G401.6 (cell line): ENCODE measurements around the gene PCSK6.
"Not testable (repeated sequence)": the region's sequence is repeated elsewhere in the genome, so short reads cannot be mapped to it uniquely, and the experiment has no call there.

Experiments used
- FAIRE-seq: peaks from 2 replicates; lab custom pipeline; 2012; peaks lifted over from hg19 to GRCh38; lab: Jason Lieb, UNC

PCSK6 gene

DNA sequence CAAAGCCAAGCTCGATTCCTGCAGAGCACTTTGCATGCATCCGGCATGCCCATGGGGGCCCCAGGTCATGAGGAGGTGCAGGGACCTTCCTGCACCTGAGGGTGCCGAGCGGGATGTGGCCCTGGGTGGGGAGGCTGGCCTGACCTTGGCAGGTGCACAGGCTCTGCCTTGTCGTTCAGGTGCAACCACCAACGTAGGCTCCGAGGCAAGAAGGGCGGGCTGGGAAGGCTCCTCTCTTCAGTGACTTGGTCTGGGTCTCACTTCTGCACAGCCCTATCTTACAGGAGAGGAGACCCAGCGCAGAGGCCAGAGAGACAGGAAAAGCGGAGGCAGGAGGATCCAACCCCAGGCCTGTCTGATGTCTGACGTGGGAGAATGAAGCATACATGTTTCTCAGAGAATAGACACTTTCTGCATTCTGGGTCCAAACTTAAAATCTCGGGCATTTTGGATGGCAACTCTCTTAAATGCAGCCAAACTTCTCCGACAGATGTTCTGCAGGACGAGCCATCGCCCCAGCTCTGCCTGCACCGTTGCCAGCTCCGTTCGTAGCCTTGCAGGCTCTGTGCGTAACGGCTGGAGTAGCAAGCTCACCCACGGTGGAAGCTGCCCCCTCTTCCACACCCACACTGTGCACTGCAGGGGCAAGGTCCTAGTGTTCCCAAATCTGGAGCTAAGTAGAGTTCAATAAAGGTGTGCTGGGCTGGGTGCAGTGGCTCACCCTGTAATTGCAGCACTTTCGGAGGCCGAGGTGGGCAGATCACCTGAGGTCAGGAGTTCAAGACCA, 133.6 kb downstream of the PCSK6 start:
- no peak for FAIRE-seq

DNA sequence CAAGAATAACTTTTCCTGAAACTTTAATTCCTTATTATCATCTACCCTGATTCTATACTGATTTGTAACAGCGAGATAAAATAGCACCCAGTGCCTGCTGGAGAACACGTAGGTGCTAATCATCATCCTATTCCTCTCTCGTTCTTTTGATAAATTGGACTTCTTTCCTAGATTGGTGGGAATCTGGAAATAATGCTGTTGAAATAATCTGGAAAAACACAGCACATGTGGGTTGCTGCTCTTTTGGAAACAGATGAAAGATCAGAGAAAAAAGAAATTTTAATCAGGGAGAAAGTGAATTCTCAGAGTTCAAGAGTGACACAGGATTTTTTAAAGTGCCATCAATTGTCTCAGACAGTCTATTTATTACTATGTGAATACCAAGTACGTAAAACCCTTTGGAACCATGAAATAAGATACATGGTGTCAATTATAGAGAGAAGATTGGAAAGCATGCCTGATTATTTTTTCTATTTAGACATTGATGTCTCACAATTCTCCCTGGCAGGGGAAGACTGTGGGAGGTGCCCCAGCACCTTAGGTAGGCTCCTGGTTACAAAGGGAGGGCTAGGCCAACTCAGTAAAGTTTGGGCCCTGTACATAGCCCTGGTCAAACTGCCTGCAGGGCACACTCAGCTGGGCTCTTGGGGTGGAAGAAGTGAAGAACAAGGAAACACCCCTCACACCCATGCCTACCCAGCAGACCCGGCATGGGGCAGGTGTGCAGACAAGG, 134.4 kb downstream of the PCSK6 start:
- no peak for FAIRE-seq

- no peak for FAIRE-seq
Measured at GRCh38 chr15:101353240-101353639, 136.3 kb downstream of the PCSK6 start.

DNA sequence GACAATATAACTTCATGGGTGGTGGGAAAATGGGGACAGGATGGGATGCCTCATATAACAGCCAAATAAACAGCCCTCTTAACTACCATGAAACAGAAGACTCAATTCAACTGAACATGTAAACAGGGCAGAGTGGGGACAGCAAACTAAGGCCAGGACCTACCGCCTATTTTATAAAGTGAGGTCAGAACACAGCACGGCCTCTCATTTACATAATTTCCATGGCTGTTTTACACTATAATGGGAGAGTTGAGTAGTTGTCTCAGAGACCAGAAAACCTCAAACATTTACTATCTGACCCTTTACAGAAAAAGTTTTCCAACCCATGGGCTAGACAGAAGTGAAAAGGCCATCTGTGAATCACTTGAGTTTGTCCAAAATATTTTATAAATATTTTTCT, 137.8 kb downstream of the PCSK6 start:
- no peak for FAIRE-seq

GRCh38 chr15:101349047-101349951, 140.2 kb downstream of the PCSK6 start:
- FAIRE-seq = no peak

DNA sequence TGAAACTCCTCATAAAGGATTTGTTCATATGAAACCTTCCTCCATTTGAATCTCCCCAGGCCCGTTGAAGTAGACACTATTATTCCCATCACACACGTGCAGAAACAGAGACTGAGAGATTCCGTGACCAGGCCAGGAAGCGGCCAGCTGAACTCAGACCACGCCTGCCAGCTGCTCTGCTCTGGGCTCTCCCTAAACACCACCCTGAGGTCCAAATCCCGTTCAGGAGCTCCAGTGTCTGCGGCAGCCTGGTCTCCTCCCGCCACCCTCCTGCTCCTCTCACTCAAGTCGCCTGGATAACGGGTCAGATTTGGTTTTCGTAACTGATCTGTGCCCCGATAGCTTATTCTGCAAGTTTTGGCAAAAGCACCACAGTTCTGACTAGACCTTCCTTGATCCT, 140.9 kb downstream of the PCSK6 start:
- FAIRE-seq = no peak

DNA sequence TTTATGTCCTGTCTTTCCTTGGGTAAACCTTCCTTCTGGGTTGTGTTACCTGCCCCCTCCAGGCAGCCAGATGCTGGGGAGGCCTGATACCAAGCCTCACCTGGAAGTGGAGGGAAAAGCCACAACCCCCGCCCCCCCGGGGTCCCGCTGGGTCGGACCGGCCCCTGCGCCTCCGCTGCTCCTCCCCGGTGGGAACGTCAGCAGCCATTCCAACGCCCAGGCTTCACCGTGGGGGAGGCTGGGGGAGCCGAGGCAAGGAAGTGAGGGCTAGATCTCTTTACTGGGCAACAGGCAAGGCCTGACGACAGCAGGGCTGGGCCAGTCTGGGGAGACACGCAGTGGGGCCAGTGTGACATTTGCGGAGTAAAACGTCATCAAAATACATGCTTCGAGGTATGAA, 141.5 kb downstream of the PCSK6 start:
- FAIRE-seq = no peak

GRCh38 chr15:101347454-101347853, 142.1 kb downstream of the PCSK6 start:
- FAIRE-seq = no peak

DNA sequence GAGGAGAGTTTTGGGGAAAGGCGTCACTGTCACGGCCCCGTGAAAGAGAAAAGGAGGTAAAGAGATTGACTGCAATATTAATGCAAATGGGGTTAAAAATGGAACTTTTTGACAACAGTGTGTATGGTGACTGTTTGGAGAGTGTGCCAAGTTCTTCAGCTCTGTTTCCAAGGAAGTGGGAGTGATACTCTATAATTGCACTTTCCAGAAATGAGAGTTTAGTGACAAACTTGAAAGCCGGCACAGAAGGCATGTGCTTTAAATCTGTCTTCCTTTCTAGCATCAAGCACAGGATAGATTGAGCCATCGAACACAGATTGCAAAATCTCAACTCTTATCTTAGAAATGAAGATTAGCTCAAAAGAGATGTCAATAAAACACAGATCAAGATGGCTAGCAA, 142.6 kb downstream of the PCSK6 start:
- no peak for FAIRE-seq

GRCh38 chr15:101342056-101342455, 147.5 kb downstream of the PCSK6 start:
- FAIRE-seq = no peak

DNA sequence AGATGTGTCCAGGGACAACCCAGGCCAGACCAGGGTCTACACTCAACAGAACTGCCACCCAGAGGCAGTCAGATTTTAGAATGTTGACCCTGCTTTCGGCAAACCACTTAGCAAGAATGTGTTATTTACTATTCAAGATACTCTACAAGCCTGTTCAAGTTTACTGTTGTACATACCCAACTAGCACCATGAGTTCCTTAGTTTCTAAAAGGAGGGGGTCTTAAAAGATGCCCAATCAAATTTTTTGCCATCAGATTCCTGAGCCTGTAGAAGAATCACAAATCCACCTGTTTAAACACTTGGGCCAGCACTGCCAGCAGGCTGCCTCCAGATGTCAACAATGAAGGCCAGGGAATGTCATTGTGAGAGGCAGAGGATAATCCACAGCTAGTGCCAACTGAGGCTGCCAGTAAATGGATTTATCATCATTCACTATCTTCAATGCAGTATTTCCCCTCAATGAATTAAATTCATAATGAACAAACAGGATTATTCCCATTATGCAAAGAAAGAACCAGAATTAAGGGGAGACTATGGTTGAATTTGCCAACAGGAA, 150.9 kb downstream of the PCSK6 start:
- no peak for FAIRE-seq

- FAIRE-seq = no peak
Measured at GRCh38 chr15:101337976-101338375, 151.5 kb downstream of the PCSK6 start.

DNA sequence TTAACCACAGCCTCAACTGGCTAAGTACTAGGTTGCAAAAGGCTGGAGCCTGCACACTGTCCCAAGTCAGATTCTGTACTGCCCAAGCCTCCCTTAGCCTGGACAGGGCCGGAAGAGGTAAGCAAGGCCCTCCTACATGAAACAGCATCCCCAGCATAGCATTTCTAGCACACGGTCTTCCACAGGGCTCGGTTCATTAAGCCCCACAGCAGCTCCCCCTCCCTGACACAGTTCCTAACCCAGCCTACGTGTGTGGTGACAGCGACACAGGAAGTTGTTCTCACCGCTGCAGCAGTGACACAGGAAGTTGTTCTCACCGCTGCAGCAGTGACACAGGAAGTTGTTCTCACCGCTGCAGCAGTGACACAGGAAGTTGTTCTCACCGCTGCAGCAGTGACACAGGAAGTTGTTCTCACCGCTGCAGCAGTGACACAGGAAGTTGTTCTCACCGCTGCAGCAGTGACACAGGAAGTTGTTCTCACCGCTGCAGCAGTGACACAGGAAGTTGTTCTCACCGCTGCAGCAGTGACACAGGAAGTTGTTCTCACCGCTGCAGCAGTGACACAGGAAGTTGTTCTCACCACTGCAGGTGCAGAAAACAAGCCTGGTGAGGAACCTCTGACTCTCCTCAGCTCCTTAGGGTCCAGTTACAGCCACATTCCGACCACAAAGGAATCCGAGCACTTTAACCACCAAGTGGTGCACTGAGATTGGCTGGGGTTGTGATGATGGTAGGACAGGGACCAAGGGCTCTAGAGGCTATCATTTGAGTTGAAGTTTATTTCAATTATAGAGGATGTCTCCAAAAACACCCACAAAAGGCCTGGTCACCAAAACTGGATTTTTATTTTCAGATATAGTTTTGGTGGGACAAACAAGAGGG, 155.4 kb downstream of the PCSK6 start:
- not testable (repeated sequence) for FAIRE-seq

DNA sequence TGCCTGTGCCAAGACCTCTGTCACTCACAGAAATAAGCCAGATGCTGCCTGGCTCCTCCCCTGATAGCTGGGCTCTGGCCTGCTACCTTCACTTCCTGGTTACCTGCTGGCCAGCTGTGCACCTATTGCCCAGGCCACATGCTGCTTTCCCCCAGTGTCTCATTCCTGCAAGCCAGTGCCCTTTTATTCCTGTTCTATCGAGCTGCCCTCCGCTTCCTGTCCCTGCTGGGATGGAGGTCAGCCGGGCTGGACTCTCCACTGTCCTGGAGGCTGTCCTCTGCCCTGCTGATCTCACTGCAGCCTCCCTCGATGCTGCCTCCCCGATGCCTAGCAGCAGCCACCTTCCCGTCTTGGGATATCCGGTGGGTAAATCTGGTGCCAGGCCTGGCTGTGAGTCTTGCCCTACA, 157.4 kb downstream of the PCSK6 start:
- no peak for FAIRE-seq

DNA sequence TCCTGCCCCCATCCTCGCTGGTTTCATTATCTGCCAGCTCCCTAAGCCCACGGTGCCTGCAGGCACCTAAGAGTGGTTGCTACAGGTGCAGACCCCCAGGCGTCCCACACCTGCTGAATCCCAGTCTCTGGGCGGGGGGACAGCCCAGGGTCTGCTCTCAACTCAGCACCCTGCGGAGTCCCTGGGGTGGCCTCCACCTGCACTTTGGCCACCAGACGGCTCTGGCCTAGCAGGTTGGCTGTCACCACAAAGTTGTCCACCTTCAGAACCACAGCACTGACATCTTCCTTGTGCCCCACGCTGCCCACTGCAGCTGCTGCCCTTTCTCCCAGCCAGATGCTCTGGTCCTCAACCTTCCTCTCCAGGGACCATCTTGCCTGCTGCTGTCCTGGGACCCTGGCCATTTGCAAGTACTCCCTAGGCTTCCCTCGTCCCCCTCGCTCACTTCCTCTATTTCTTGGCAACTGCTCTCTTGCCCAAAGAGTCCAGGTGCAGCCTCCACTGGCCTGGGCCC, 159.6 kb downstream of the PCSK6 start:
- FAIRE-seq = no peak

GRCh38 chr15:101329309-101329863, 160.1 kb downstream of the PCSK6 start:
- FAIRE-seq = no peak

- no peak for FAIRE-seq
Measured at GRCh38 chr15:101328001-101328400, 161.5 kb downstream of the PCSK6 start.

- FAIRE-seq = no peak
Measured at GRCh38 chr15:101327147-101327740, 162.3 kb downstream of the PCSK6 start.

DNA sequence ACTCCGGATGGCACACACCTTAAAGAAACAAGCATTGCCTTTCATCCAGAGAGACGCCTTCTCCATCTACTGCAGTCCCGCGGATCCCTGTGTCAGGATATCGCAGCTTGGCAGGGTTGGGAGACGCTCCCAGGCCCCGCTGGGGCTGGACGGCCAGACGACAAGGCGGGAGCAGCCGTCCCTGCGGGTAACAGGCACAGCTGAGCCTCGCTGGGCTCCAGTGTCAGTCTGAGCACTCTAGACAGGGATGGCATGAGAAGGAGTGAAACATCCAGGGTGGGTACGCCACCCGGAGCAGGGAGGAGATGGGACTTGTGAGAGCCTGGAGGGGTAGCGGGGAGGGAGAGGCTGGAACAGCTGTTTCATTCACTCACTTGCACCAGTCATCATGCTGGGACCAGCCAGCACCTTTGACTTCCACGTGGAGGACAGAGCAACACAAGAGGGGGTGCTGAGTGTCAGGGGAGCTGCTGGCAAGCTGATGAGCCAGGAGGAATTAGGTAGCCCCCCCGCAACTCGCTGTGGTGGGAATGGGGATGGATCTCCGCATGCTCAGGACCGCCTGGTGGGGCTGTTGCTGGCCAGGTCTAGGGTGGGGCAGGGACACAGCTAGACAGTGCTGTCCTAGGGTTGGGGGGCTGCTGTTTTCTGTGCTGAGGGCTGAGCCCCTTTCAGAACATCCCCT, 162.9 kb downstream of the PCSK6 start:
- FAIRE-seq = no peak

DNA sequence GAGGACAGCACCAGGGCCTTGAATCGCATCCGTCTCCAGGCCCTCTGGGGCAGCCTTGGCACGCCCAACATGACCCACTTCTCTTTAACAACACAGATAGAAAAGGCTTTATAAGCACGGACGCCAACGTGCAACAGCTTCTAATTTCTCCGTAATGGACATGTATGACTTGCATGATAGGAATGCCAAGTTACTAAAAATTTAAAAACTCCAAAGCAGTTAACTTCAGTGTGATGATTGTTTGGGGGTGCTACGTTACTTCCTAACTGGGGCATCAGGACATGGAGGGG, 163.5 kb downstream of the PCSK6 start:
- no peak for FAIRE-seq
